Measurements from ENCODE around the gene TBC1D22A. TPM values are rescaled to one million over a fixed set of nuclear protein-coding genes. Genes with fewer than 3 reads are reported as not detected.

The TBC1D22A gene
- total RNA-seq, 1 experiment from 2014 or later = 26.0 TPM

DNA sequence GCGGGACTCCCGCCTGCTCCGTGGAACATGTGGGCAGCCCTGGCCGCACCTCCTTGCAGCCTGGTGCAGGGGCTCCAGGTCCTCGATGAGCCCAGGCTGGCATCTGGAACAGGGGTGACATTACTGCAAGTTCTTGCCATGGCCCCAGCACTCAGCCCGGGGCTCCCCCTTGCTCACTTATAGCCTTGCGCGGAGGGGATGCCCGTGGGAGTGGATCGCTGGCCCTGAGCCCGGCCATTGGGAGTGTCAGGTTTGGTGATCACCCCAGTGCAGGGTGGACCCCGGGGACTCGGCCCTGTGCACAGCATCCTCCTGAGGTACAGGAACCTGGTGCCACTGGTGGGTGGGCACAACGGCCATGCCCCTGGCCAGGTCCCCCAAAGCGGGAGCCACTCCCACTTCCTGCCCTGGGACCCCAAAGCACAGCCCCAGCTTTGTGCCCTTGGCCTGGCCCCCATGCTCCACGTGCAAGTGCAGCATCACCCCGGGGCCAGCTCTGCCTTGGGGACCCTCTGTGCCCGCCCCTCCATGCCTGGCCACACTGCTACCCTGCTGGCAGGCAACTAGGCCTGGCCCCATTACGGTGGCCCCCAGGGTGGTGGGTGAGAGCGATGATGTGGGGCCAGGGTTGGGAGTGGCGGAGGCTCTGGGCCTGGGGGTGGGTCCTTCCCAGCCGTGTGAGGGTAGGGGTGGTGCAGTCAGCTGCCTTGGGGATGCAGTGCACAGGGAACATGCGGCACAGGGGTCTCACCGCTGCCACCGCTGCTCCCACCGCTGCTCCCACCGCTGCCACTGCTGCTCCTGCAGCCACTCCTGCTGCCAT is 439.8 kb downstream of the TBC1D22A start:
- ChIA-PET POLR2A (no interaction called here), CTCF (no interaction called here)
- no TSS peak for BruUV-seq (replicated peaks)
- Mint-ChIP-seq H3K4me1 (ENCODE audit: insufficient read depth, unreplicated experiment) (peaks cover 5% of the 10 kb centered on the region), H3K9me3 (ENCODE audit: unreplicated experiment) (no peaks in the 10 kb centered on the region), H3K27me3 (ENCODE audit: insufficient read depth, unreplicated experiment) (peaks cover 27% of the 10 kb centered on the region), H3K27ac (ENCODE audit: low read depth, unreplicated experiment) (no peak overlapping the region), H3K36me3 (ENCODE audit: insufficient read depth, unreplicated experiment) (peaks cover 5% of the 10 kb centered on the region), H3K4me3 (ENCODE audit: unreplicated experiment) (no peak overlapping the region)
- no peak for DNase-seq (ENCODE audit: unreplicated experiment)
- intact Hi-C loops (cut with micrococcal nuclease) = no loop called here
- TF ChIP-seq, protein P1, sequence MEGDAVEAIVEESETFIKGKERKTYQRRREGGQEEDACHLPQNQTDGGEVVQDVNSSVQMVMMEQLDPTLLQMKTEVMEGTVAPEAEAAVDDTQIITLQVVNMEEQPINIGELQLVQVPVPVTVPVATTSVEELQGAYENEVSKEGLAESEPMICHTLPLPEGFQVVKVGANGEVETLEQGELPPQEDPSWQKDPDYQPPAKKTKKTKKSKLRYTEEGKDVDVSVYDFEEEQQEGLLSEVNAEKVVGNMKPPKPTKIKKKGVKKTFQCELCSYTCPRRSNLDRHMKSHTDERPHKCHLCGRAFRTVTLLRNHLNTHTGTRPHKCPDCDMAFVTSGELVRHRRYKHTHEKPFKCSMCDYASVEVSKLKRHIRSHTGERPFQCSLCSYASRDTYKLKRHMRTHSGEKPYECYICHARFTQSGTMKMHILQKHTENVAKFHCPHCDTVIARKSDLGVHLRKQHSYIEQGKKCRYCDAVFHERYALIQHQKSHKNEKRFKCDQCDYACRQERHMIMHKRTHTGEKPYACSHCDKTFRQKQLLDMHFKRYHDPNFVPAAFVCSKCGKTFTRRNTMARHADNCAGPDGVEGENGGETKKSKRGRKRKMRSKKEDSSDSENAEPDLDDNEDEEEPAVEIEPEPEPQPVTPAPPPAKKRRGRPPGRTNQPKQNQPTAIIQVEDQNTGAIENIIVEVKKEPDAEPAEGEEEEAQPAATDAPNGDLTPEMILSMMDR (IDR thresholded peaks at IDR 0.05; ENCODE audit: unreplicated experiment) = no peak

DNA sequence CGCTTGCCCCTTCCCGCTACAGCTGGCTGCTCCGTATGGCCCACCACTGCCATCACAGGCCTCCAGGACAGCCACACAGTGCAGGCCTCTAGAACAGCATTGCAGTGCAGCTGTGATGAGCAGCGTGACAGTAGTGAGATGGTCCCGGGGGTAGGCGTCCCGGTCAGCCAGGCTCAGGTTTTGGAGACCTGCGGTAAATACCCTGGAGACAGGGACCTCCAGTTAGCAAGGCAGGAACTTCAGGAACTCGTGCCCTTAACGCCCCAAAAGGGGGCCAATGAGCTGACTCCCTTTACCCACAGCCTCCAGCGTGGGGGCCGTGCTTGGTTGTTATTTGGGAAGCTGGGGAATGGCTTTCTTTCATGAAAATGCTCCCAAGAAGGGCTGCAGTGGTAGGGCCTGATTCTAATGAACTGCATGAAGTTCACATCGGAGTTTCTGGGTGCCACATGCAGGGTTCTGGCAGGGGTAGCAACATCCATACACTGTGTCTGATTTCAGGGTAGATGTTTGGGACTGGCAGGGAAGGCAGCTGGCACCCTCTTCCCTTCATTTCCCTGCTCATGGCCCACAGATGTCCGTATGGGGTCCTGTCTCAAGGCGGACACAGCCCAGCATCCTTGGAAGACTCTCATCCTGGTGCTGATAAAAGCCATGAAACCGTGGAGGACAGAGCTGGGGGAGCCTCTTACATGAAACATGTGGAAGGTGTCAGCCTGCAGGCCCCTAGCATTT is 440.5 kb downstream of the TBC1D22A start:
- ChIA-PET CTCF (interaction anchor here (0.6 kb wide), 1 partner anchor 301 kb away, joined by 3 read pairs; no protein-coding TSS in a partner anchor), POLR2A (no interaction called here)
- Mint-ChIP-seq H3K4me3 (ENCODE audit: unreplicated experiment) (no peak overlapping the region), H3K9me3 (ENCODE audit: unreplicated experiment) (no peaks in the 10 kb centered on the region), H3K27ac (ENCODE audit: low read depth, unreplicated experiment) (no peak overlapping the region), H3K36me3 (ENCODE audit: insufficient read depth, unreplicated experiment) (peaks cover 5% of the 10 kb centered on the region), H3K27me3 (ENCODE audit: insufficient read depth, unreplicated experiment) (peaks cover 27% of the 10 kb centered on the region), H3K4me1 (ENCODE audit: insufficient read depth, unreplicated experiment) (peaks cover 5% of the 10 kb centered on the region)
- intact Hi-C loops (cut with micrococcal nuclease) = no loop called here
- TF ChIP-seq, protein P1 (IDR thresholded peaks at IDR 0.05; ENCODE audit: unreplicated experiment) = no peak
- no TSS peak for BruUV-seq (replicated peaks)
- no peak for DNase-seq (ENCODE audit: unreplicated experiment)

DNA sequence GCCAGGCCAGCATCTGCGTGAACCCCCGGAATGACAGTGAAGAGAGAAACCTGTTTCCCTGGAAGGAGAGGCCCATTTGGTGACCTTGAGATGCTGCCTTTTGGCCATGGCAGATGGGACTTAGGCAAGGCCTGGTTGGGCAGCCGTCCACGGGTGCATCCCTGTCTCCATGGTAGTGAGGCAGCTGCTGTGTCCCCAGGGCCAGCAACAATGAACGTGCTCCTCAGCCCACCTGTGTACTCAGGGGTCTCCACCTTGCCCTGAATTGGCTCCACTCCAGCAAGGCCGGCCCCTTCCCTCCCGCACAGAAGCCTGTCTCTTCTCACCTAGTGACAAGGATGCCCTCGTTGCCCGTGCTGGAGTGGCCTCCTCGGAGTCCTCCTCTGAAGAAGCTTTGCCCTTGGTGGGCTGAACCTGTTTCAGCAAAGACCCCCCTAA is 441.1 kb downstream of the TBC1D22A start:
- Mint-ChIP-seq H3K27ac (ENCODE audit: low read depth, unreplicated experiment) (no peak overlapping the region), H3K9me3 (ENCODE audit: unreplicated experiment) (no peaks in the 10 kb centered on the region), H3K36me3 (ENCODE audit: insufficient read depth, unreplicated experiment) (peaks cover 5% of the 10 kb centered on the region), H3K4me3 (ENCODE audit: unreplicated experiment) (no peak overlapping the region), H3K4me1 (ENCODE audit: insufficient read depth, unreplicated experiment) (peaks cover 5% of the 10 kb centered on the region), H3K27me3 (ENCODE audit: insufficient read depth, unreplicated experiment) (peaks cover 27% of the 10 kb centered on the region)
- no peak for DNase-seq (ENCODE audit: unreplicated experiment)
- intact Hi-C loops (cut with micrococcal nuclease) = no loop called here
- BruUV-seq (replicated peaks) = no TSS peak
- POLR2A ChIA-PET = no interaction called here
- CTCF ChIA-PET = interaction anchor here (0.6 kb wide), 2 partner anchors 302 to 790 kb away, joined by 3 read pairs; no protein-coding TSS in a partner anchor
- TF ChIP-seq, protein P1 (IDR thresholded peaks at IDR 0.05; ENCODE audit: unreplicated experiment) = no peak
